ENCODE data around the gene BACH2.

BACH2 gene

GRCh38 chr6:90323706-90324105 lies 27.1 kb upstream of the BACH2 start:
- TF ChIP-seq POLR2AphosphoS5 (IDR thresholded peaks at IDR 0.05; ENCODE audit: low read depth, low read length) (no peak), TAF1 (IDR thresholded peaks at IDR 0.05; ENCODE audit: borderline replicate concordance, insufficient read depth, low read length) (no peak), FOXP2 (optimal IDR thresholded peaks at IDR 0.05; ENCODE audit: borderline replicate concordance, extremely low read depth, extremely low read length, insufficient read depth) (no peak), SIN3A (IDR thresholded peaks at IDR 0.05; ENCODE audit: borderline replicate concordance, insufficient read depth, low read length) (no peak)
- TF ChIP-seq, protein P1, sequence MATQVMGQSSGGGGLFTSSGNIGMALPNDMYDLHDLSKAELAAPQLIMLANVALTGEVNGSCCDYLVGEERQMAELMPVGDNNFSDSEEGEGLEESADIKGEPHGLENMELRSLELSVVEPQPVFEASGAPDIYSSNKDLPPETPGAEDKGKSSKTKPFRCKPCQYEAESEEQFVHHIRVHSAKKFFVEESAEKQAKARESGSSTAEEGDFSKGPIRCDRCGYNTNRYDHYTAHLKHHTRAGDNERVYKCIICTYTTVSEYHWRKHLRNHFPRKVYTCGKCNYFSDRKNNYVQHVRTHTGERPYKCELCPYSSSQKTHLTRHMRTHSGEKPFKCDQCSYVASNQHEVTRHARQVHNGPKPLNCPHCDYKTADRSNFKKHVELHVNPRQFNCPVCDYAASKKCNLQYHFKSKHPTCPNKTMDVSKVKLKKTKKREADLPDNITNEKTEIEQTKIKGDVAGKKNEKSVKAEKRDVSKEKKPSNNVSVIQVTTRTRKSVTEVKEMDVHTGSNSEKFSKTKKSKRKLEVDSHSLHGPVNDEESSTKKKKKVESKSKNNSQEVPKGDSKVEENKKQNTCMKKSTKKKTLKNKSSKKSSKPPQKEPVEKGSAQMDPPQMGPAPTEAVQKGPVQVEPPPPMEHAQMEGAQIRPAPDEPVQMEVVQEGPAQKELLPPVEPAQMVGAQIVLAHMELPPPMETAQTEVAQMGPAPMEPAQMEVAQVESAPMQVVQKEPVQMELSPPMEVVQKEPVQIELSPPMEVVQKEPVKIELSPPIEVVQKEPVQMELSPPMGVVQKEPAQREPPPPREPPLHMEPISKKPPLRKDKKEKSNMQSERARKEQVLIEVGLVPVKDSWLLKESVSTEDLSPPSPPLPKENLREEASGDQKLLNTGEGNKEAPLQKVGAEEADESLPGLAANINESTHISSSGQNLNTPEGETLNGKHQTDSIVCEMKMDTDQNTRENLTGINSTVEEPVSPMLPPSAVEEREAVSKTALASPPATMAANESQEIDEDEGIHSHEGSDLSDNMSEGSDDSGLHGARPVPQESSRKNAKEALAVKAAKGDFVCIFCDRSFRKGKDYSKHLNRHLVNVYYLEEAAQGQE (IDR thresholded peaks at IDR 0.05; ENCODE audit: insufficient read depth in 1 of 2, low read depth in 2 of 2, low read length in 2 of 2) = no peak

- no peak for TF ChIP-seq TAF1 (IDR thresholded peaks at IDR 0.05; ENCODE audit: borderline replicate concordance, insufficient read depth, low read length)
- TF ChIP-seq, protein P1 (IDR thresholded peaks at IDR 0.05; ENCODE audit: insufficient read depth in 1 of 2, low read depth in 2 of 2, low read length in 2 of 2) = no peak
- no peak for TF ChIP-seq POLR2AphosphoS5 (IDR thresholded peaks at IDR 0.05; ENCODE audit: low read depth, low read length)
- TF ChIP-seq SIN3A (IDR thresholded peaks at IDR 0.05; ENCODE audit: borderline replicate concordance, insufficient read depth, low read length) = no peak
- TF ChIP-seq FOXP2 (optimal IDR thresholded peaks at IDR 0.05; ENCODE audit: borderline replicate concordance, extremely low read depth, extremely low read length, insufficient read depth) = no peak
Measured at GRCh38 chr6:90322976-90323474, 26.4 kb upstream of the BACH2 start.

GRCh38 chr6:90319979-90320685 lies 23.5 kb upstream of the BACH2 start:
- no peak for TF ChIP-seq TAF1 (IDR thresholded peaks at IDR 0.05; ENCODE audit: borderline replicate concordance, insufficient read depth, low read length)
- TF ChIP-seq POLR2AphosphoS5 (IDR thresholded peaks at IDR 0.05; ENCODE audit: low read depth, low read length) = no peak
- TF ChIP-seq, protein P1 (IDR thresholded peaks at IDR 0.05; ENCODE audit: insufficient read depth in 1 of 2, low read depth in 2 of 2, low read length in 2 of 2) = no peak
- TF ChIP-seq SIN3A (IDR thresholded peaks at IDR 0.05; ENCODE audit: borderline replicate concordance, insufficient read depth, low read length) = no peak
- TF ChIP-seq FOXP2 (optimal IDR thresholded peaks at IDR 0.05; ENCODE audit: borderline replicate concordance, extremely low read depth, extremely low read length, insufficient read depth) = no peak

DNA sequence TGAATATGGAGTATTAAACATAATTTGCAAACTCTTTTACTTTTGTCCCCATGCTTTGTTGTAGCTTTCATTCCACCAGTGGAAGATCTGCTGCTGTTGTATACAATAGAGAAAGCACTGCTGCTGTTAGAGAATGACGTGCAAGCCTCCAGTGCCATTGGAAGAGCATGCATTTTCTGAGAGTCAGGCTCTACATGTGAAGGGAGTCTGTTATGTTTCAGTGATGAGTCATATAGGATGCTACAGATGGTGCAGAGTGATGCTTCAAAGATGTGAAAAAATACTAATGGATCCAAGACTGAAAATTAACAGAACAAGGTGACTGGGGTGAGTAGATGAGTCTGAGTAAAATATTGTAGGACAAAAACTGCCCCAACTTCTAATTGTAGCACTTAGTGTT lies 22.4 kb upstream of the BACH2 start:
- TF ChIP-seq POLR2AphosphoS5 (IDR thresholded peaks at IDR 0.05; ENCODE audit: low read depth, low read length) (no peak), SIN3A (IDR thresholded peaks at IDR 0.05; ENCODE audit: borderline replicate concordance, insufficient read depth, low read length) (no peak), TAF1 (IDR thresholded peaks at IDR 0.05; ENCODE audit: borderline replicate concordance, insufficient read depth, low read length) (no peak), FOXP2 (optimal IDR thresholded peaks at IDR 0.05; ENCODE audit: borderline replicate concordance, extremely low read depth, extremely low read length, insufficient read depth) (no peak)
- TF ChIP-seq, protein P1 (IDR thresholded peaks at IDR 0.05; ENCODE audit: insufficient read depth in 1 of 2, low read depth in 2 of 2, low read length in 2 of 2) = no peak

Data from PFSK-1 (cell line).